GOT3 (cell line): ENCODE measurements around the gene UBASH3A.

ENCODE experiments used
- DNase-seq: peaks from one replicate; lab custom pipeline; 2025; ENCODE audit warnings: mixed read lengths; lab: John Stamatoyannopoulos, UW

The UBASH3A gene

DNA sequence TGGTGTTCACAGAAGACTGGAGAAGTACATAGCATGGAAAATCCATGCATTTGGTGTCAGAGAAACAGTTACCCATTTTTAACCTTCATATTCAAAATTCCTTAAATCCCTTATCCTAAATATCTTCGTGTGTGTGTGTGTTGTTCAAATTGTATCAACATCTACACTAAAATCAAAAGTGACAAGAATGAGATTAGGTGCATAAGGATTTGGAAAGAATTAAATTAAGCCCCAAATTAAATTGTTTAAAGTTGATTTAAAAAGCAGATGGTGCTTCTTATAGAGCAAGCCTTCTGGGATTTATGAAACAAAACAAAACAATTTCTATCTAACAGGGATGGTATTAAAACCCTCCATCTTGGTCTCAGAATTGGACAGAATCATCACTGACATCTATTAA is 87.6 kb downstream of the UBASH3A start:
- DNase-seq: no peak

DNA sequence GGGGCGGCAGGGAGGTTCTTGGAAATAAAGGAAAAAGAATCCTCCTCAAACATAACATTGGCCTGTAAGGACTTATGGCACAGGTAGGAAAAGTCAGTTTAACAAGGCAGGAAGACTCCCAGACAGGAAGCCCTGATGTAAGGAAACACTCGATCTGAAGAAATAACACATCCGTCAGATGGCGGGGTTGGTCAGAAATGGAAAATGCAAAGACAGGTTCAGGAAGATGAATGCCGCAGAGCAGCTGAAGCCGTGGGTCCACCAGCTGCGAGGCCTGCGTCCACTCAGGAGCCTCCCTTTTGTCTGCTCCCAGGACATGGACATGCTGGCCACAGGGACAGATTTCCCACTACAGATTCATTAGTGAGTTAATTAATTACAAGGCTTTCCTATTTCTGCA is 88.5 kb downstream of the UBASH3A start:
- DNase-seq: no peak

DNA sequence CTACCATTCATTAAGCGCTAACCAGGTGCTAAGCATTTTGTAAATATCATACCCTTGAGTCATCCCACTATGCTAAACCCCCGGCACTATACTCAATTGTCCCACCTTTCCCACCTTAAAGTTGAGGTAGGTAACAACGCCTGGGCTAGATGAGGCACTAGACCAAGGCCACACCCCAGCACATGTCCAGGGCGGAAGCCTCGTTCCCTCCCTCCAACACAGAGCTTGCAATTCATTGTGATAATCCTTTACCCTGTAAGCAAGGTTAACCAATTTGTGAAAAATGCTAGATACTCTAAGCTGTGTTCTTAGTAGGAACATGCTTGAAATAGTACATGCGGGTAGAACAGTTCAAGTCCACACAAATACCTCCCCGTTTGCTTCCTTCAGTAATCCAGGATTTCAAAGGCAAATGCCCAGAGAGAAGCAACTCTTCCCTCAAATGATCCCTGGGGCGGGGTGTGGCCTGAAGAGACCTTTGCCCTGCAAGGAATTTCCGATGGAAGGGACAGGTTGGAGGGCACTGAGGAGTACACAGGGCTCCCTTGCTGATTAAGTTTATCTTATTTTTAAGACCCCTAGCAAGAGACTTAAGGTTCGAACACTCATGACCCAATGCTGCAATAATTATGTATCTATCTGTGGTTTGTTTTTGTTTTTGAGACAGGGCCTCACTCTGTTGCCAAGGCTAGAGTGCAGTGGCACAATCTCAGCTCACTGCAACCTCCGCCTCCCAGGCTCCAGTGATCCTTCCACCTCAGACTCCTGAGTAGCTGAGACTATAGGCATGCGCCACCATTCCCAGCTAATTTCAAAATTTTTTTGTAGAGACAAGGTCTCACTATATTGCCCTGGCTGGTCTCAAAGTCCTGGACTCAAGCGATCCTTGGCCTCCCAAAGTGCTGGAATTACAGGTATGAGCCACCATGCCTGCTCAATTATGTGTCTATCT is 89.7 kb downstream of the UBASH3A start:
- DNase-seq: no peak

DNA sequence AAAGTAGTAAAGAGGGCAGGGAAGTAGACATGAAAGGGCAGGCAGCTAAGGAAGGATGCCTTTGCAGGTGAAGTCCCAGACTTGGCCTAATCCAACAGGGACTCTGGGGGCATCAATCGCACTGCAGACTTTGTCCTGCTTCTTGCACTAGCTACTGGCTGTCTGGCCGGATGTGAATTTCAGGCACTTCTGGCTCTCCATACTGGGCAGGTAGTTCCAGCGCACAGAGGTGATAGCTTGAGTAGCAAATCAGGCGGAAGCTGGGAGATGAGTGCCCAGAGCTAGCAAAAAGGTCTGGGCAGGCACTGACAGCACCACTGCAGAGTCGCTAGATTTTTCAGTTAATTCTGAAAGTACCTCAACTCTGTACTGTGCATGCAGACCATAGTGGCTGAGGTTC is 91.3 kb downstream of the UBASH3A start:
- DNase-seq: no peak

DNA sequence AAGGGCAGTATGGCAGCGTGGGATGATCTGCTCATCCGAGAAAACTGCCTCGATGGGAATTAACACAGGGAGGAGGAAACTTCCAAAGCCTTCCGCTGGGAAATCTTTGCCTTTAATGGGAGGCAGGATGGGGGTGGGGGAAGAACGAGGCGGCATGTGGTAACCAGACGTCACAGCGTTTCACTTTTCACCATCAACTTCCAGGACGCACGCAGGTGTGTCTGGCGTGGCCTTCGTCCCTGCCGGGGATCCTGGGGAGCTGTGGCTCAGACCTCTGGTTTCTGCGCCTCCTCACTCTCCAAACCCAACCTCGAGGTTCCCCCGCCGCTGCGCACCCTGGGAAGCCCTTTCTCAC is 92.0 kb downstream of the UBASH3A start:
- no peak for DNase-seq

DNA sequence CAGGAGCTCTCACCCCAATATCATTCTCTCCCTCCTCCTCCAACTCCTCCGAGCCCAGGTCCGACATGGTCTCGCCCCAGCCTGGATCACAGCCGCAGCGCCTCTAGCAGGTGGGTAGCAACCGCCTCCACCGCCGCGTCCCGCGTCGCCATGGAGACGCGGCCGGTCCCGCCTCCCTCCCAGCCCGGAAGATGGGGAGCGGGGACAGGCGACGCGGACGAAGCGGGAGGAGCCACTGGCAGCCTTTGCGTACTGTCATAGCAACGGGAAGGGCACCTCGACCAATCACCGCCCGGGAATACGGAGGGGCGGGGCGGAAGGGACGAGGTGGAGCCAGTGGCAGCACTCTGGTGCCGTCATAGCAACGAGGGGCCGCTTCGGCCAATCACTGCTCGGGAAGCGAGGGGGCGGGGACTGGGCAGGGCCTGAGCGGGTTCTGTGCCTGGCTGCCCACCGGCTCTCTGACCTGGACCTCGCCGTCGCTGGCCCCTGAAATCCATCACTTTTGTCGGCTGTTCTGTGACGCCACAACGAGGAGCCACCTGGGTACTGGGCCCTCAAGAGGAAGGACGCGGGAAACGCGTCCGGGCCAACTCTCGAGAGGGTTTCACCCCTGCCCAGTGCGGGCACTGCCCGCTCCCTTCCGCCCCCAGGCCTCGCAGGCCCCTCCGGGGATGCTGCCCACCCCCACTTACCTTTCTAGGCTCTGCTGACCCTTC is 92.6 kb downstream of the UBASH3A start, which contains the start of gene RSPH1:
Gene RSPH1 (minus strand): TSS at position 105 of the 719 bp plus-strand sequence. CDS start 38 bp downstream, at position 67.
- peak; percentile 97 for DNase-seq

DNA sequence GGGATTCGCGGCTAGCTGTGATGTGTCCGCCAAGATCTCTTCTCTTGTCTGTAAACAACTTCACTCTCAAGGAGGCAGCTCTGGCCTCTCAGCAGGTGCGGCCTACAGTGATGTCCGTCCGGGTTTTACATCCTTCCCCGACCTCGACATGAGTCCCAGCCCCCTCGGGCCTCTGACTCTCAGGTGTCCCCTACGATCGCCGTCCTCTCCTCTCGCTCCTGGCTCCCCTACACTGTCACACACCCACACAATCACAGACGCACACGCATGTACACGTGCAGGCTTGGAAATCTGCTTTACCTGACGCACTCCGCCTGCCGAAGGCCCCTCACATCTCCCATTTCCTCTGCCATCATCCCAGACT is 93.1 kb downstream of the UBASH3A start:
- DNase-seq: no peak
